Right kidney (tissue), 9 donors: Measurements from ENCODE around the gene PAGE1.
"Not testable (repeated sequence)": the region's sequence is repeated elsewhere in the genome, so short reads cannot be mapped to it uniquely, and the experiment has no call there.

Source experiments
- DNase-seq: peaks from one replicate; pipeline ENCODE4 v3.0.0-alpha.2; 2016
- long read RNA-seq, 8 donors: transcript quantifications; one replicate each; lab custom pipeline, GENCODE V29; 2026

Gene PAGE1, protein sequence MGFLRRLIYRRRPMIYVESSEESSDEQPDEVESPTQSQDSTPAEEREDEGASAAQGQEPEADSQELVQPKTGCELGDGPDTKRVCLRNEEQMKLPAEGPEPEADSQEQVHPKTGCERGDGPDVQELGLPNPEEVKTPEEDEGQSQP
- long read RNA-seq, donor 1, result 0 reads
- long read RNA-seq, donor 2, result 0 reads
- long read RNA-seq, donor 3, result 0 reads
- long read RNA-seq, donor 4, result 0 reads
- long read RNA-seq, donor 5, result 0 reads
- long read RNA-seq, donor 6, result 0 reads
- long read RNA-seq, donor 7, result 0 reads
- long read RNA-seq, donor 8, result 0 reads

- no peak for DNase-seq
These were observed at the start of gene PAGE1 for GRCh38 chrX:49695276-49696180. Gene PAGE1, minus strand, starts transcription at chrX:49695984. Its CDS starts 1,214 bp downstream, at chrX:49694770.

- not testable (repeated sequence) for DNase-seq
These were observed 45.7 kb upstream of the PAGE1 start for GRCh38 chrX:49741501-49741900.

DNA sequence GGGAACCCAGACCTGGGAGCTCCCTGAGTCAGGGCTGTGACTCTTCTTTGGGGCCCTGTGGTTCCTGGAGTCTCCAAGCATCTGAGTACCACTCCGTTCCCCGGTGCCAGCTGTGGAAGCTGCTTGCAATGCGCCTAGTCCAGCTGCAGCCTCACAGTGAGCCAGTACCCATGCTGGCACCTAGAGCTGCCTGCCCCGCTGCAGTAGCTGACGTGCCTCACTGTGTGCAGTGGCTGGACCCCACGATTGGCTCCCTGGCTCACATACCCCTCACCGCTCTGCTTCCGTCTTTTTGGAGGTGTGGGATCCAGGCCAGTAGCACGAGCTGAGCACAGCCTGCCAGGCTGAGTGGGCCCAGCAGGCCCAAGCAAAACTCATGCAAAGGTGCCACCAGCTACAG, 32.1 kb upstream of the PAGE1 start:
- DNase-seq, result no peak

GRCh38 chrX:49726966-49727365, 31.2 kb upstream of the PAGE1 start:
- DNase-seq, result no peak

- DNase-seq, result no peak
These were observed 30.4 kb upstream of the PAGE1 start for GRCh38 chrX:49725923-49726904.

GRCh38 chrX:49725401-49725800, 29.6 kb upstream of the PAGE1 start:
- no peak for DNase-seq

DNA sequence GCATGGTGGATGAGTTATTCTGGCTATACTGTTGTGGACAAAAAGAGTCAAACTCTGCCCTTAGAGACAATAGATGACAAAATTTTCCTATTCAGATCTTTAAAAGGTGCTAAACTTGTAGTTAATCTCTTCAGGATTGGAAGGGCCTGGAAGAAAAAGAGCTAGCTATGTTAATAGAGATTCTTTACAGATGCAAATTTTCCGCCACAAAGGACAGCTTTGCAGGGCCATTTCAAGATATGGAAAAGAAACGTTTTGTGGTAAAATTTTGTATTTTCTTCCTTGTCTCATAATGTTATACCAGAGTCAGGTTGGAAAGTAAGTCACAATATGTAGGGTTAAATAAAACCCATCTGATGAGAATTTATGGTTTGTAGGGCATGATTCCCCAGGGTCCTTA, 24.3 kb upstream of the PAGE1 start:
- DNase-seq, result not testable (repeated sequence)

GRCh38 chrX:49712577-49712976, 16.8 kb upstream of the PAGE1 start:
- no peak for DNase-seq

DNA sequence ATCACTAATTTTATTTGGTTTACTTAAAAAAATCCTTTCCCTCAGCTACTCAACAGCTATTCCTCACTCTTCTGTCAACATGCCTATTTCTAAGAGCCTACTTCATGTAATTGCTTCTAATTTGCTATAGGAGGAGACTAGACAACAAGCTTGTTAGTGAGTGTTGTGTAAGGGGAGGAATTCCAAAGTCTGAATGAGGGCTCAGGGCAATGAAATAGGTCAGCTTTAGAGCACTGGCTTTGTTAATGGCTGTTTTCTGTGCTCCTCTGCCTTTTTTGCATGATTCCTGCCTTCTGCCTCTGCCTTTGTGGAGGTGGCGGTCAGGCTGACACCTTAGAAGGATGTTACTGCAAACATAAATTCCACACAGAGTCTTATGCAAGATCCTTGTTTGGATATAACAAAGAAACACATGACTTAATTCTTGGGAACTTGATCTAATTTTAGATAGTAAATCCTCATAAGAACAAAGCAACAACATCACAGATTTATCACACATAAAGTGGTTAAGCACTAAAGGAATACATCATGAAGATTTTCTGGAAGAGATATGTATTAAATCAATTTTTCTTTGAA, 15.0 kb upstream of the PAGE1 start:
- DNase-seq, result no peak

- DNase-seq, result no peak
These were observed 9.1 kb upstream of the PAGE1 start for GRCh38 chrX:49704691-49705404.

DNA sequence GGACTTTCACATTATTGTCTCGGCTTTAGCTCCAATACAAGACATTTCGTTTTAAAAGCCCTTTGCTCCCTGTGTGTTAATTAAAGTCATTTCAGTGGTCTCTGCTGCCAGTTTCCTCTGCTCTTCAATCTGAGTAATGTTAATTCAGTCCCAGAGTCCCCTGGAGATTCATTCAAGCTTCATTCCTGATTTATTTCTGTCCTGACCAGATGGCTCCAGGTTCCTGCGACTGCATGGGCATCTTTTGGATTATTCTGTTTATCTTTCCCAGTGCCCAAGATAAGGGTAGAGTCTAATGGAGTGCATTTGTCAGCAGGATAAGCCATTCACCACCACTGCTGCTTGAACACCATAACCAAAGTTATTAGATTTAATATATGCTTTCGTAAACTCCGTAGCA, 6.1 kb upstream of the PAGE1 start:
- no peak for DNase-seq

DNA sequence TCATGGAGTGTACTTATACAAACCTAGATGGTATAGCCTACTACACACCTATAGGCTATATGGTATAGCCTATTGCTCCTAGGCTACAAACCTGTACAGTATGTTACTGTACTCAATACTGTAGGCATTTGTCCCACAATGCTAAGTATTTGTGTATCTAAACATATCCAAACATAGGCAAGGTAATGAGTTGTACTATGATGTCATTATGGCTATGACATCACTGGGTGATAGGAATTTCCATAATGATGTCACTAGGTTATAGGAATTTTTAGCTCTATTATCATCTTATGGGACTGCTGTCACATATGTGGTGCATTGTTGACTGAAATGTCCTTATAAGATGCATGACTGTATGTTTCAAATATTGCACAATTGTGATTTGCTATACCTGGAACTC, 5.5 kb upstream of the PAGE1 start:
- no peak for DNase-seq

- DNase-seq, result no peak
These were observed 20.6 kb downstream of the PAGE1 start for GRCh38 chrX:49675075-49675719.

- no peak for DNase-seq
These were observed 22.4 kb downstream of the PAGE1 start for GRCh38 chrX:49673394-49673793.

- no peak for DNase-seq
These were observed 31.0 kb downstream of the PAGE1 start for GRCh38 chrX:49664824-49665223.

- no peak for DNase-seq
These were observed 33.9 kb downstream of the PAGE1 start for GRCh38 chrX:49661881-49662280.

DNA sequence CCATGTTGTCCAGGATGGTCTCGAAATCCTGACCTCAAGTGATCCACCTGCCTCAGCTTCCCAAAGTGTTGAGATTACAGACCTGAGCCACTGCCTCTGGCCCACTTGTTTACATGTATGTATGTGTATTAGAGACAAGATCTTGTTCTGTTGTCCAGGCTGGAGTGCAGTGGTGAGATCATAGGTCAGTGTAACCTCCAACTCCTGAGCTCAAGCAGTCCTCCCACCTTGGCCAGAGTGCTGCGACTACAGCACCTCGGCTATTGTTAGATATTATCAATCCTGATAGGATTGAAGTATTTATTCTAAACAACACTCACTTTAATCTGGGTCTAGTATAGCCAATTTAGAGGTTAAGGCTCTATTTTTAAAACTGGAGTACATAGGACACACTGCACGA, 36.0 kb downstream of the PAGE1 start:
- DNase-seq, result no peak

- no peak for DNase-seq
These were observed 39.3 kb downstream of the PAGE1 start for GRCh38 chrX:49656533-49656932.

- DNase-seq, result no peak
These were observed 50.7 kb downstream of the PAGE1 start for GRCh38 chrX:49644991-49645637.
